Measurements from ENCODE around the gene MEGF10. TPM values are rescaled to one million over a fixed set of nuclear protein-coding genes. Genes with fewer than 3 reads are reported as not detected.

MEGF10 gene
- total and polyA plus RNA-seq, 10 donors = 0.02 to 2.2 (median 0.22) TPM

DNA sequence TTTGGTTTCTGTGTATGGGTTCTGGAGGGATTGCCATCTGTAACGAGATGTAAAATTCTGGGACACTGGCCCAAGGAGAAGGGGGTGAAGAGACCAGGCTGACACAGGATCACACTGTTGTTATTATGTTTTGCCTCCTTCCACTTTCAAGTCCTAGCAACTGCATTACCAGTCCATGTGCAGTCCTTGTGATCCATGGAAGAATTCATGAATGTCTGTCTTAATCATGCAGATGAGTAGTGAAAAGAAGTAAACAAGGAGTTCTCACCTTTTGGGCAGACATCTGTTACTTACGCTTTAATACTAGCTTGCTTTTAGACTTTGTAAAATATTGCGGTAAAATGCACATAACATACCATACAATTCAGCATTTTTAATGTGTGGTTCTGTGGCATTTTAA, 18.3 kb downstream of the MEGF10 start:
- no peak overlapping the region for H3K27ac ChIP-seq
- no peak overlapping the region for H3K4me3 ChIP-seq
- H3K9me3 ChIP-seq = no peaks in the 10 kb centered on the region
- no peaks in the 10 kb centered on the region for H3K36me3 ChIP-seq
- no peak for DNase-seq
- 81 to 97% (median 83%) methylated on average over 3 of the region's 3 CpGs for WGBS, 5 donors
- intact Hi-C loops (cut with DNase I; ENCODE audit: low total_unique reads) = no loop called here
- no peaks in the 10 kb centered on the region for H3K27me3 ChIP-seq (replicated peaks in 1 of 7)
- H3K4me1 ChIP-seq = peaks cover 0 to 4% (median 0%) of the 10 kb centered on the region in 6 donors
- no peak for TF ChIP-seq POLR2A (IDR thresholded peaks at IDR 0.05)

DNA sequence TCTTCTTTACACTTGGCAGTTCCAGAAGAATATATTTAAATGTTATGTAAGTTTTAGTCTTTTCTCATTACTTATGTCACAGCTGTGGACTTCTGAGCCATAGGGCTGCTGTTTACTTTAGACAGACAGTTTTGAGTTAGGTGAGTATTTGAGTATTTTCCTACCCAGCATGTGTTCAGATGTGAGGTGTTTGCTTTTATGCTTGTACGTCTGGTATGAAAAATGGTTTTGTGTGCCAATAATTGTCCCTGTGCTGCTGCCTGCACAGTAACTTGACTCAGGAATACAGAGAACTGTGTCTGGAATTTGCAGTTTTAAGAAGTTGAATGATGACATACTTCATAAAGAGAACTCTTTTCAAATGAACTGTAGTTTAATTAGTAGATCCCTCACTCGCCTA, 20.8 kb downstream of the MEGF10 start:
- no peaks in the 10 kb centered on the region for H3K9me3 ChIP-seq
- no peak overlapping the region for H3K4me3 ChIP-seq
- H3K4me1 ChIP-seq = peaks cover 0 to 11% (median 0%) of the 10 kb centered on the region in 6 donors
- intact Hi-C loops (cut with DNase I; ENCODE audit: low total_unique reads) = loop anchor here (5.0 to 10.0 kb wide), 2 partner anchors 477 to 634 kb away; no protein-coding TSS in a partner anchor
- no peak overlapping the region for H3K27ac ChIP-seq
- WGBS, 5 donors = 75 to 92% (median 90%) methylated on average over 2 of the region's 2 CpGs
- no peaks in the 10 kb centered on the region for H3K27me3 ChIP-seq (replicated peaks in 1 of 7)
- H3K36me3 ChIP-seq = no peaks in the 10 kb centered on the region
- TF ChIP-seq, protein P1, sequence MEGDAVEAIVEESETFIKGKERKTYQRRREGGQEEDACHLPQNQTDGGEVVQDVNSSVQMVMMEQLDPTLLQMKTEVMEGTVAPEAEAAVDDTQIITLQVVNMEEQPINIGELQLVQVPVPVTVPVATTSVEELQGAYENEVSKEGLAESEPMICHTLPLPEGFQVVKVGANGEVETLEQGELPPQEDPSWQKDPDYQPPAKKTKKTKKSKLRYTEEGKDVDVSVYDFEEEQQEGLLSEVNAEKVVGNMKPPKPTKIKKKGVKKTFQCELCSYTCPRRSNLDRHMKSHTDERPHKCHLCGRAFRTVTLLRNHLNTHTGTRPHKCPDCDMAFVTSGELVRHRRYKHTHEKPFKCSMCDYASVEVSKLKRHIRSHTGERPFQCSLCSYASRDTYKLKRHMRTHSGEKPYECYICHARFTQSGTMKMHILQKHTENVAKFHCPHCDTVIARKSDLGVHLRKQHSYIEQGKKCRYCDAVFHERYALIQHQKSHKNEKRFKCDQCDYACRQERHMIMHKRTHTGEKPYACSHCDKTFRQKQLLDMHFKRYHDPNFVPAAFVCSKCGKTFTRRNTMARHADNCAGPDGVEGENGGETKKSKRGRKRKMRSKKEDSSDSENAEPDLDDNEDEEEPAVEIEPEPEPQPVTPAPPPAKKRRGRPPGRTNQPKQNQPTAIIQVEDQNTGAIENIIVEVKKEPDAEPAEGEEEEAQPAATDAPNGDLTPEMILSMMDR (IDR thresholded peaks at IDR 0.05 in 8 of 11, conservative IDR thresholded peaks at IDR 0.05 in 3 of 11) = no peak
- TF ChIP-seq POLR2A (IDR thresholded peaks at IDR 0.05) (no peak), POLR2AphosphoS5 (IDR thresholded peaks at IDR 0.05) (no peak)
- no peak for DNase-seq

DNA sequence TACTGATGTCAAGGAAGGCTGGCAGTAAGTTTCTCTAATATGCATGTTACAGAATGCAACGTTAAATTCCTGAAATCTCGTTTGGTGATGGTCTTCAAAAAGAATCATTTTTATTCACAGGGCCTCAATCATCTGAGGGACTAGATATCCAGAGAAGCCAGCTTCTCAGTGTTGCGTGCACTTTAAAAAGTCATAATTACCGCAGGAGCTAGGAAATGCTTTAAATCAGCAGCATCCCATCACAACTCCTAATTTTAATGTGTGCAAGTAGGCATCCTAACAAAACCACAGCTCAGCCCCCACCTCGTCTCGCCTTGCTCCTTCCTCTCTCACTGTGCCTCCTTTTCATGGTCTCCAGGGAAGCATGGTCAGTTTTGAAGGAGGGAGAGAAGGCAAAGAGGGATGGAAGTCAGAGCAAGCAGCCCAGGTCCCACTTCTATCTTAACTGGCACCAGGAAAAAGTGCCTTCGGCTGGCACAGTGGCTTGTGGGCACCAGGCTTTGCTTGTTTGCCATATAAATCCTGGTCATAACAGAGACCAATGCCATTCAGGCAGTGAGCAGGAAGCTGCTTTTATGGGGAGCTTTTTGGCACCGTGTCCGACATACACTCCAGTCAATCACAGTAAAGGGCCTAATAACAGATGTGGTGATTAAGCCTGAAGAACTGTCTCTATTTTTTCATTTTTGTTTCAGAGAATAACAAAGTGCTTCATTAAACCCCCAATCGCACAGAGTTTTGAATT, 21.4 kb downstream of the MEGF10 start:
- Histone ChIP-seq H3K27ac (no peak overlapping the region), H3K4me3 (no peak overlapping the region), H3K36me3 (no peaks in the 10 kb centered on the region), H3K27me3 (replicated peaks in 1 of 7) (no peaks in the 10 kb centered on the region), H3K4me1 (peaks cover 0 to 11% (median 0%) of the 10 kb centered on the region in 6 donors), H3K9me3 (no peaks in the 10 kb centered on the region)
- intact Hi-C loops (cut with DNase I; ENCODE audit: low total_unique reads) = loop anchor here (5.0 to 10.0 kb wide), 2 partner anchors 477 to 635 kb away; no protein-coding TSS in a partner anchor
- DNase-seq = no peak
- TF ChIP-seq, protein P1 (IDR thresholded peaks at IDR 0.05 in 8 of 11, conservative IDR thresholded peaks at IDR 0.05 in 3 of 11) = no peak
- no peak for TF ChIP-seq POLR2AphosphoS5 (IDR thresholded peaks at IDR 0.05)
- no peak for TF ChIP-seq POLR2A (IDR thresholded peaks at IDR 0.05)
- WGBS, 5 donors = 67 to 82% (median 74%) methylated on average over 10 of the region's 10 CpGs

DNA sequence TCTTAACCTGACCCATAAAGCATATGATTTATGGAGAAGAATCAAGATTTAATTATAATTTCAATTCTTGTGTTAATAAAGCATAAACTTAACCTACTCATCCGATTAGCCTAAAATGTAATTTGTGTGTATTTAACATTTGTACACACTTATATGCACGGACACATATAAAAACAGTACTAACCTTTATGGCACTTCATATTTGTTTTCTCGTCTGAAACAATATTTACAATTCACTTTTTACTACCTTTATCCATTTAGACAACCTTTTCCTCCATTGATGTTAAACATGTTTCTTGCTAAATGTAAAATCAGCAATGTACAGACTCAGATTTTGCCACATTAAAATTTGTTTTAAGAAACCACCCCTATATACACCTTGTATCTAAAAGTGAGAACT, 22.8 kb downstream of the MEGF10 start:
- intact Hi-C loops (cut with DNase I; ENCODE audit: low total_unique reads) = loop anchor here (5.0 to 10.0 kb wide), 2 partner anchors 479 to 636 kb away; no protein-coding TSS in a partner anchor
- Histone ChIP-seq H3K36me3 (no peaks in the 10 kb centered on the region), H3K4me3 (no peak overlapping the region), H3K9me3 (no peaks in the 10 kb centered on the region), H3K4me1 (peaks cover 0 to 11% (median 0%) of the 10 kb centered on the region in 6 donors), H3K27me3 (replicated peaks in 1 of 7) (no peaks in the 10 kb centered on the region), H3K27ac (no peak overlapping the region)
- TF ChIP-seq, protein P1 (IDR thresholded peaks at IDR 0.05 in 8 of 11, conservative IDR thresholded peaks at IDR 0.05 in 3 of 11) = no peak
- no peak for TF ChIP-seq POLR2AphosphoS5 (IDR thresholded peaks at IDR 0.05)
- TF ChIP-seq POLR2A (IDR thresholded peaks at IDR 0.05) = no peak
- no peak for DNase-seq
- 90 to 96% (median 92%) methylated on average over 3 of the region's 3 CpGs for WGBS, 5 donors

All from spleen (tissue), 11 donors.